ENCODE data around the gene ANAPC16. TPM values are rescaled to one million over a fixed set of nuclear protein-coding genes. Genes with fewer than 3 reads are reported as not detected.

The ANAPC16 gene
- polyA plus RNA-seq, 2 of the 4 experiments (the other 2 are of a cell fraction), result 75.1 to 165 TPM

DNA sequence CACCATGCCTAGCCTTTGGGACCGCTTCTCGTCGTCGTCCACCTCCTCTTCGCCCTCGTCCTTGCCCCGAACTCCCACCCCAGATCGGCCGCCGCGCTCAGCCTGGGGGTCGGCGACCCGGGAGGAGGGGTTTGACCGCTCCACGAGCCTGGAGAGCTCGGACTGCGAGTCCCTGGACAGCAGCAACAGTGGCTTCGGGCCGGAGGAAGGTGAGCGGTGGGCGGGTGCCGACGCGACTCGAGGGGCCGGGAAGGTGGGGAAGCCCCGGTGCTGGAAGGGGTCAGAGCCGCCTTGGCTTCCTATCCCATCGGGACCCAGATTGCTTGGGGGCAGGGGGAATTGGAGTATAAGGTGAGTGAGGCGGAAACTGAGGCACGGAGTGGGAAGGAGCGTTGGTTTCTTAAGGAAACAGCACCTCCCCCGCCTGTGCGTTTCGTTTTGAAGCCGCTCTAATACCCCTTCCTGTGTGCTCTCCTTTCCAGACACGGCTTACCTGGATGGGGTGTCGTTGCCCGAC is 58.5 kb downstream of the ANAPC16 start:
- POLR2A ChIA-PET, result interaction anchor here (0.8 to 6.8 kb wide), 32 partner anchors 10 to 403 kb away, joined by 3 to 197 read pairs (median 10); partner anchors contain the start of genes ANAPC16, ASCC1 and DNAJB12
- no peak for DNase-seq (ENCODE audit: low read depth in 1 of 2, low spot score in 1 of 2)
- Histone ChIP-seq H3K27ac (peak overlapping the region; percentile 98), H3K4me2 (peak overlapping the region; percentile 91), H3K4me1 (peaks cover 59% of the 10 kb centered on the region), H3K9me3 (no peaks in the 10 kb centered on the region), H3K4me3 (peak overlapping the region; percentile 84)
- ATAC-seq, result peak in 1 of 2 experiments; percentile 0; a peak in 2 of 6 replicates
- no peak for TF ChIP-seq EHMT2 (IDR thresholded peaks at IDR 0.05; ENCODE audit: low read depth)
- no peak for TF ChIP-seq FOSL2 (IDR thresholded peaks at IDR 0.05)
- TF ChIP-seq FOSL2 (CRISPR knock-in tag; IDR thresholded peaks at IDR 0.05), result no peak; the same call in 1 of the 2 replicates
- no peak for TF ChIP-seq MAFK (IDR thresholded peaks at IDR 0.05; ENCODE audit: partially characterized antibody)
- 0 out of 2 replicates have a peak, but pooled peaks have one; percentile 5 for TF ChIP-seq PHF8 (IDR thresholded peaks at IDR 0.05; ENCODE audit: borderline replicate concordance, low read depth)
- no peak for TF ChIP-seq KDM5A (IDR thresholded peaks at IDR 0.05)
- TF ChIP-seq FOSB (CRISPR knock-in tag; IDR thresholded peaks at IDR 0.05), result no peak
- TF ChIP-seq, protein P1, sequence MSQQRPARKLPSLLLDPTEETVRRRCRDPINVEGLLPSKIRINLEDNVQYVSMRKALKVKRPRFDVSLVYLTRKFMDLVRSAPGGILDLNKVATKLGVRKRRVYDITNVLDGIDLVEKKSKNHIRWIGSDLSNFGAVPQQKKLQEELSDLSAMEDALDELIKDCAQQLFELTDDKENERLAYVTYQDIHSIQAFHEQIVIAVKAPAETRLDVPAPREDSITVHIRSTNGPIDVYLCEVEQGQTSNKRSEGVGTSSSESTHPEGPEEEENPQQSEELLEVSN (IDR thresholded peaks at IDR 0.05; ENCODE audit: borderline replicate concordance, low read depth), result no peak
- TF ChIP-seq, protein P2, sequence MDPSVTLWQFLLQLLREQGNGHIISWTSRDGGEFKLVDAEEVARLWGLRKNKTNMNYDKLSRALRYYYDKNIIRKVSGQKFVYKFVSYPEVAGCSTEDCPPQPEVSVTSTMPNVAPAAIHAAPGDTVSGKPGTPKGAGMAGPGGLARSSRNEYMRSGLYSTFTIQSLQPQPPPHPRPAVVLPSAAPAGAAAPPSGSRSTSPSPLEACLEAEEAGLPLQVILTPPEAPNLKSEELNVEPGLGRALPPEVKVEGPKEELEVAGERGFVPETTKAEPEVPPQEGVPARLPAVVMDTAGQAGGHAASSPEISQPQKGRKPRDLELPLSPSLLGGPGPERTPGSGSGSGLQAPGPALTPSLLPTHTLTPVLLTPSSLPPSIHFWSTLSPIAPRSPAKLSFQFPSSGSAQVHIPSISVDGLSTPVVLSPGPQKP (IDR thresholded peaks at IDR 0.05; ENCODE audit: low read depth, low read length), result no peak
- TF ChIP-seq RNF2 (IDR thresholded peaks at IDR 0.05; ENCODE audit: borderline replicate concordance, low read depth), result no peak
- TF ChIP-seq HOXA7 (CRISPR knock-in tag; IDR thresholded peaks at IDR 0.05), result 0 out of 2 replicates have a peak, but pooled peaks have one; percentile 7
- TF ChIP-seq JUN (IDR thresholded peaks at IDR 0.05), result peak; percentile 86 to 92
- TF ChIP-seq BHLHE40 (IDR thresholded peaks at IDR 0.05; ENCODE audit: low read depth, low read length), result no peak
- no peak for TF ChIP-seq RAD21 (conservative IDR thresholded peaks at IDR 0.05 in 1 of 2, IDR thresholded peaks at IDR 0.05 in 1 of 2)
- CTCF ChIA-PET, result interaction anchor here (0.5 to 8.9 kb wide), 31 partner anchors 8 to 378 kb away, joined by 3 to 94 read pairs (median 8); partner anchors contain the start of genes ANAPC16 and ASCC1
- WGBS (ENCODE audit: missing lambda C conversion rate), result under 1% methylated on average over 32 of the region's 40 CpGs
- FAIRE-seq, result no peak

- Histone ChIP-seq H3K4me2 (peak overlapping the region; percentile 91), H3K4me1 (peaks cover 59% of the 10 kb centered on the region), H3K27ac (peak overlapping the region; percentile 98), H3K4me3 (peak overlapping the region; percentile 84), H3K9me3 (no peaks in the 10 kb centered on the region)
- peak; percentile 0 to 41; a peak in 3 of 6 replicates for ATAC-seq
- whole genome bisulfite sequencing (ENCODE audit: missing lambda C conversion rate), result 1% methylated on average over 24 of the region's 26 CpGs
- TF ChIP-seq HMGXB4 (CRISPR knock-in tag; IDR thresholded peaks at IDR 0.05; ENCODE audit: borderline replicate concordance) (0 out of 2 replicates have a peak, but pooled peaks have one; percentile 54), SMC3 (IDR thresholded peaks at IDR 0.05) (peak; percentile 46; the same call in 2 of the 3 replicates), MAX (IDR thresholded peaks at IDR 0.05) (peak; percentile 74), TP53 (CRISPR knock-in tag; IDR thresholded peaks at IDR 0.05) (peak; percentile 20; the same call in 1 of the 2 replicates), RNF2 (IDR thresholded peaks at IDR 0.05; ENCODE audit: borderline replicate concordance, low read depth) (no peak), PBX3 (IDR thresholded peaks at IDR 0.05) (no peak; the same call in 1 of the 2 replicates), RARB (CRISPR knock-in tag; IDR thresholded peaks at IDR 0.05) (no peak), ZNF302 (CRISPR knock-in tag; IDR thresholded peaks at IDR 0.05) (no peak), RAD21 (conservative IDR thresholded peaks at IDR 0.05 in 1 of 2, IDR thresholded peaks at IDR 0.05 in 1 of 2) (peak; percentile 50 to 52; a peak in 4 of 5 replicates), POLR2A (IDR thresholded peaks at IDR 0.05; ENCODE audit: low read length) (peak; percentile 26; the same call in 1 of the 2 replicates), KDM5A (IDR thresholded peaks at IDR 0.05) (no peak; the same call in 1 of the 2 replicates), GATA3 (IDR thresholded peaks at IDR 0.05; ENCODE audit: borderline replicate concordance) (0 out of 2 replicates have a peak, but pooled peaks have one; percentile 18), JUN (IDR thresholded peaks at IDR 0.05) (peak in 1 of 2 experiments; percentile 43; a peak in 3 of 5 replicates), CBX8 (IDR thresholded peaks at IDR 0.05) (no peak)
- TF ChIP-seq, protein P3, sequence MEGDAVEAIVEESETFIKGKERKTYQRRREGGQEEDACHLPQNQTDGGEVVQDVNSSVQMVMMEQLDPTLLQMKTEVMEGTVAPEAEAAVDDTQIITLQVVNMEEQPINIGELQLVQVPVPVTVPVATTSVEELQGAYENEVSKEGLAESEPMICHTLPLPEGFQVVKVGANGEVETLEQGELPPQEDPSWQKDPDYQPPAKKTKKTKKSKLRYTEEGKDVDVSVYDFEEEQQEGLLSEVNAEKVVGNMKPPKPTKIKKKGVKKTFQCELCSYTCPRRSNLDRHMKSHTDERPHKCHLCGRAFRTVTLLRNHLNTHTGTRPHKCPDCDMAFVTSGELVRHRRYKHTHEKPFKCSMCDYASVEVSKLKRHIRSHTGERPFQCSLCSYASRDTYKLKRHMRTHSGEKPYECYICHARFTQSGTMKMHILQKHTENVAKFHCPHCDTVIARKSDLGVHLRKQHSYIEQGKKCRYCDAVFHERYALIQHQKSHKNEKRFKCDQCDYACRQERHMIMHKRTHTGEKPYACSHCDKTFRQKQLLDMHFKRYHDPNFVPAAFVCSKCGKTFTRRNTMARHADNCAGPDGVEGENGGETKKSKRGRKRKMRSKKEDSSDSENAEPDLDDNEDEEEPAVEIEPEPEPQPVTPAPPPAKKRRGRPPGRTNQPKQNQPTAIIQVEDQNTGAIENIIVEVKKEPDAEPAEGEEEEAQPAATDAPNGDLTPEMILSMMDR (IDR thresholded peaks at IDR 0.05), result peak; percentile 63
- TF ChIP-seq, protein P1 (IDR thresholded peaks at IDR 0.05; ENCODE audit: borderline replicate concordance, low read depth), result peak; percentile 73
- peak; percentile 67 to 80 for DNase-seq (ENCODE audit: low read depth in 1 of 2, low spot score in 1 of 2)
- FAIRE-seq, result no peak
- ChIA-PET POLR2A (interaction anchor here (0.8 to 6.8 kb wide), 20 partner anchors 11 to 403 kb away, joined by 3 to 197 read pairs (median 10); partner anchors contain the start of genes ANAPC16 and ASCC1), CTCF (interaction anchor here (0.6 to 8.9 kb wide), 34 partner anchors 9 to 745 kb away, joined by 3 to 94 read pairs (median 7); partner anchors contain the start of genes ANAPC16 and ASCC1)
Measured at GRCh38 chr10:72274730-72275350, 59.0 kb downstream of the ANAPC16 start.

Measured in A549 (cell line).